Neural cell (in vitro differentiated cells): ENCODE results near the gene LRIG1. TPM values are rescaled to one million over a fixed set of nuclear protein-coding genes. Genes with fewer than 3 reads are reported as not detected.

Experiments used
- H2AFZ ChIP-seq: fragments of 200-600, 300-800 bp; sonication (generic), shearing (Covaris generic); 2 replicates; pipeline ENCODE4 v1.6.0; 2014; ENCODE audit warnings: low read depth, mild to moderate bottlenecking, antibody characterized with exemption, low read length, moderate library complexity
- H3F3A ChIP-seq: fragments of 200-600 bp; shearing (Covaris generic); 2 replicates; pipeline ENCODE4 v1.6.1; 2016; ENCODE audit warnings: mild to moderate bottlenecking, moderate library complexity, mixed read lengths, antibody characterized with exemption, low read length; ENCODE audit not compliant: insufficient read depth, poor library complexity, severe bottlenecking
- H3K27ac ChIP-seq: fragments of 200-600, 300-800 bp; sonication (generic), shearing (Covaris generic); 2 replicates; pipeline ENCODE4 v1.5.1; 2014; ENCODE audit warnings: mild to moderate bottlenecking, low read length, moderate library complexity
- H3K27me3 ChIP-seq: fragments of 300-800, 200-600 bp; sonication (generic), shearing (Covaris generic); 2 replicates; pipeline ENCODE4 v1.6.0; 2014; ENCODE audit warnings: mild to moderate bottlenecking, low read depth, low read length, moderate library complexity; ENCODE audit not compliant: insufficient read depth
- H3K36me3 ChIP-seq: fragments of 300-800, 200-600 bp; sonication (generic), shearing (Covaris generic); 2 replicates; pipeline ENCODE4 v1.5.1; 2014; ENCODE audit warnings: mild to moderate bottlenecking, antibody characterized with exemption, low read length, moderate library complexity; ENCODE audit not compliant: insufficient read depth
- H3K4me2 ChIP-seq: fragments of 300-800, 200-600 bp; sonication (generic), shearing (Covaris generic); 2 replicates; pipeline ENCODE4 v1.6.0; 2014; ENCODE audit warnings: mild to moderate bottlenecking, low read length
- H3K4me3 ChIP-seq: fragments of 300-800, 200-600 bp; sonication (generic), shearing (Covaris generic); 2 replicates; pipeline ENCODE4 v1.5.1; 2014; ENCODE audit warnings: mild to moderate bottlenecking, low read length, moderate library complexity
- H3K79me2 ChIP-seq: fragments of 200-600 bp; shearing (Covaris generic); replicated peaks from 2 replicates; pipeline ENCODE4 v1.6.0; 2014; ENCODE audit warnings: mild to moderate bottlenecking, low read length, moderate library complexity; ENCODE audit not compliant: insufficient read depth
- H3K9ac ChIP-seq: fragments of 300-800, 200-600 bp; sonication (generic), shearing (Covaris generic); 2 replicates; pipeline ENCODE4 v1.6.1; 2016; ENCODE audit warnings: mild to moderate bottlenecking, low read length, mixed read lengths
- H3K9me2 ChIP-seq: fragments of 200-600 bp; shearing (Covaris generic); 2 replicates; pipeline ENCODE4 v1.6.1; 2016; ENCODE audit warnings: mild to moderate bottlenecking, low read length, mixed read lengths; ENCODE audit not compliant: insufficient read depth
- H3K9me3 ChIP-seq: fragments of 200-600, 300-800 bp; sonication (generic), shearing (Covaris generic); 2 replicates; pipeline ENCODE4 v1.6.1; 2016; ENCODE audit warnings: mild to moderate bottlenecking, mixed run types, low read length, moderate library complexity, mixed read lengths
- H4K20me1 ChIP-seq: fragments of 200-600 bp; shearing (Covaris generic); 2 replicates; pipeline ENCODE4 v1.6.1; 2016; ENCODE audit warnings: mild to moderate bottlenecking, mixed run types; ENCODE audit not compliant: insufficient read depth
- CTCF ChIP-seq: fragments of 450-650 bp; IDR thresholded peaks from 2 replicates; pipeline ENCODE4 v1.5.1; 2014; ENCODE audit warnings: antibody characterized with exemption, mild to moderate bottlenecking, moderate library complexity; ENCODE audit not compliant: poor library complexity, severe bottlenecking
- EP300 ChIP-seq: fragments of 450-650 bp; conservative IDR thresholded peaks from 2 replicates; pipeline ENCODE4 v1.6.1; 2014; ENCODE audit warnings: antibody characterized with exemption, mild to moderate bottlenecking, moderate library complexity; ENCODE audit not compliant: poor library complexity, severe bottlenecking
- EZH2 ChIP-seq: fragments of 200-600, 300-800 bp; shearing (Covaris generic), sonication (generic); IDR thresholded peaks from 2 replicates; pipeline ENCODE4 v1.6.1; 2014; ENCODE audit warnings: antibody characterized with exemption, low read length, borderline replicate concordance, mild to moderate bottlenecking; ENCODE audit not compliant: insufficient read depth, poor library complexity, severe bottlenecking
- MXI1 ChIP-seq: fragments of 450-650 bp; conservative IDR thresholded peaks from 2 replicates; pipeline ENCODE4 v1.6.1; 2014; ENCODE audit warnings: antibody characterized with exemption, mild to moderate bottlenecking; ENCODE audit not compliant: poor library complexity, severe bottlenecking
- POLR2AphosphoS5 ChIP-seq: IDR thresholded peaks from 2 replicates; pipeline ENCODE4 v1.6.1; 2012
- RAD21 ChIP-seq: fragments of 450-650 bp; conservative IDR thresholded peaks from 2 replicates; pipeline ENCODE4 v1.6.1; 2014; ENCODE audit warnings: antibody characterized with exemption, mild to moderate bottlenecking, moderate library complexity
- SMC3 ChIP-seq: fragments of 450-650 bp; conservative IDR thresholded peaks from 2 replicates; pipeline ENCODE4 v1.6.1; 2014; ENCODE audit warnings: antibody characterized with exemption, mild to moderate bottlenecking, moderate library complexity; ENCODE audit not compliant: poor library complexity
- TAF1 ChIP-seq: IDR thresholded peaks from 2 replicates; pipeline ENCODE4 v1.6.1; 2012; ENCODE audit warnings: low read depth
- polyA plus RNA-seq: library from polyadenylated mRNA; depleted of rRNA; stranded (reverse); fragments of >200 nt; gene quantifications from 2 replicates; pipeline ENCODE4 v1.2.3, GENCODE V29; 2014
- TF ChIP-seq, protein P1 (sequence below): IDR thresholded peaks from 2 replicates; pipeline ENCODE4 v1.6.1; 2012; ENCODE audit warnings: borderline replicate concordance

The LRIG1 gene
- polyA plus RNA-seq, 1 donor from 2014 or later = 7.1 TPM

GRCh38 chr3:66442254-66443117 is 58.3 kb downstream of the LRIG1 start:
- H3K4me2 ChIP-seq = no peak overlapping the region
- no peak overlapping the region for H3K4me3 ChIP-seq
- no peak overlapping the region for H2AFZ ChIP-seq
- no peaks in the 10 kb centered on the region for H3K36me3 ChIP-seq
- no peaks in the 10 kb centered on the region for H3K9me3 ChIP-seq
- H3K9ac ChIP-seq = no peak overlapping the region
- TF ChIP-seq CTCF (no peak), MXI1 (no peak), RAD21 (no peak), POLR2AphosphoS5 (no peak), SMC3 (no peak), TAF1 (no peak), EZH2 (no peak), EP300 (no peak)
- TF ChIP-seq, protein P1, sequence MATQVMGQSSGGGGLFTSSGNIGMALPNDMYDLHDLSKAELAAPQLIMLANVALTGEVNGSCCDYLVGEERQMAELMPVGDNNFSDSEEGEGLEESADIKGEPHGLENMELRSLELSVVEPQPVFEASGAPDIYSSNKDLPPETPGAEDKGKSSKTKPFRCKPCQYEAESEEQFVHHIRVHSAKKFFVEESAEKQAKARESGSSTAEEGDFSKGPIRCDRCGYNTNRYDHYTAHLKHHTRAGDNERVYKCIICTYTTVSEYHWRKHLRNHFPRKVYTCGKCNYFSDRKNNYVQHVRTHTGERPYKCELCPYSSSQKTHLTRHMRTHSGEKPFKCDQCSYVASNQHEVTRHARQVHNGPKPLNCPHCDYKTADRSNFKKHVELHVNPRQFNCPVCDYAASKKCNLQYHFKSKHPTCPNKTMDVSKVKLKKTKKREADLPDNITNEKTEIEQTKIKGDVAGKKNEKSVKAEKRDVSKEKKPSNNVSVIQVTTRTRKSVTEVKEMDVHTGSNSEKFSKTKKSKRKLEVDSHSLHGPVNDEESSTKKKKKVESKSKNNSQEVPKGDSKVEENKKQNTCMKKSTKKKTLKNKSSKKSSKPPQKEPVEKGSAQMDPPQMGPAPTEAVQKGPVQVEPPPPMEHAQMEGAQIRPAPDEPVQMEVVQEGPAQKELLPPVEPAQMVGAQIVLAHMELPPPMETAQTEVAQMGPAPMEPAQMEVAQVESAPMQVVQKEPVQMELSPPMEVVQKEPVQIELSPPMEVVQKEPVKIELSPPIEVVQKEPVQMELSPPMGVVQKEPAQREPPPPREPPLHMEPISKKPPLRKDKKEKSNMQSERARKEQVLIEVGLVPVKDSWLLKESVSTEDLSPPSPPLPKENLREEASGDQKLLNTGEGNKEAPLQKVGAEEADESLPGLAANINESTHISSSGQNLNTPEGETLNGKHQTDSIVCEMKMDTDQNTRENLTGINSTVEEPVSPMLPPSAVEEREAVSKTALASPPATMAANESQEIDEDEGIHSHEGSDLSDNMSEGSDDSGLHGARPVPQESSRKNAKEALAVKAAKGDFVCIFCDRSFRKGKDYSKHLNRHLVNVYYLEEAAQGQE = no peak
- no peaks in the 10 kb centered on the region for H3K9me2 ChIP-seq
- H3K79me2 ChIP-seq = peaks cover 4% of the 10 kb centered on the region
- no peak overlapping the region for H3K27ac ChIP-seq
- no peaks in the 10 kb centered on the region for H3K27me3 ChIP-seq
- H4K20me1 ChIP-seq = no peaks in the 10 kb centered on the region
- H3F3A ChIP-seq = no peaks in the 10 kb centered on the region

DNA sequence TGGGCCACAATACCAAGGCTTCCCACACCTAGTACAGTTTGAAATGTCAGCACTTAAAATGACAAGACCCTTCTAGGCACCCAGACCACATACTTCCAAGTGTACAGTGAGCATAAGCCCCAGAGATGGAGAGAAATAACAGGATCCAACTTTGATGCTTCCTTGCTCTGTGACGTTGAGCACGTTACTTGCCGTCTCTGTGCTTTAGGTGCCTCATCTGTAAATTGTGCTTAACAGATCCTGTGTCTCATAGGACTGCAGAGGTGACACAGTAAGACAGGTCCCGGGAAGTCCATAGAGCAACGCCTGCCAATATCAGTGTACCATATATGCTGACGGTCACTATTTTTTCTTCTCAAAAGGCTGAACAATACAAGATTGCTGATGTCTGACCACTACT is 59.1 kb downstream of the LRIG1 start:
- Histone ChIP-seq H3K4me3 (no peak overlapping the region), H3K27me3 (no peaks in the 10 kb centered on the region), H3K4me2 (no peak overlapping the region), H3K9ac (no peak overlapping the region), H3K27ac (no peak overlapping the region), H3K36me3 (no peaks in the 10 kb centered on the region), H3F3A (no peaks in the 10 kb centered on the region), H3K79me2 (peaks cover 4% of the 10 kb centered on the region), H3K9me2 (no peaks in the 10 kb centered on the region), H3K9me3 (no peaks in the 10 kb centered on the region), H4K20me1 (no peaks in the 10 kb centered on the region), H2AFZ (no peak overlapping the region)
- TF ChIP-seq RAD21 (no peak), EP300 (no peak), SMC3 (no peak), TAF1 (no peak), POLR2AphosphoS5 (no peak), MXI1 (no peak), CTCF (no peak), EZH2 (no peak)
- TF ChIP-seq, protein P1 = no peak
